ENCODE data around the gene CXCL1. TPM values are rescaled to one million over a fixed set of nuclear protein-coding genes. Genes with fewer than 3 reads are reported as not detected.

Gene CXCL1
- total RNA-seq, 1 donor from 2014 or later = 5.7 TPM

GRCh38 chr4:73828956-73829355 is 40.2 kb upstream of the CXCL1 start:
- DNase-seq (ENCODE audit: extremely low spot score, unreplicated experiment) = no peak
- no peak overlapping the region for H3K4me3 Mint-ChIP-seq
- TF ChIP-seq CTCF (conservative IDR thresholded peaks at IDR 0.05) = no peak
- peaks cover 4% of the 10 kb centered on the region for H3K27me3 Mint-ChIP-seq
- H3K4me1 Mint-ChIP-seq (ENCODE audit: unreplicated experiment) = no peaks in the 10 kb centered on the region
- peaks cover 4% of the 10 kb centered on the region for H3K9me3 Mint-ChIP-seq
- H3K36me3 Mint-ChIP-seq = no peaks in the 10 kb centered on the region
- H3K27ac Mint-ChIP-seq = no peak overlapping the region

GRCh38 chr4:73831569-73831968 is 37.6 kb upstream of the CXCL1 start:
- peaks cover 4% of the 10 kb centered on the region for H3K9me3 Mint-ChIP-seq
- no peak overlapping the region for H3K27ac Mint-ChIP-seq
- no peaks in the 10 kb centered on the region for H3K4me1 Mint-ChIP-seq (ENCODE audit: unreplicated experiment)
- no peak for DNase-seq (ENCODE audit: extremely low spot score, unreplicated experiment)
- peaks cover 9% of the 10 kb centered on the region for H3K27me3 Mint-ChIP-seq
- no peaks in the 10 kb centered on the region for H3K36me3 Mint-ChIP-seq
- H3K4me3 Mint-ChIP-seq = no peak overlapping the region
- TF ChIP-seq CTCF (conservative IDR thresholded peaks at IDR 0.05) = no peak

GRCh38 chr4:73832651-73833237 is 36.4 kb upstream of the CXCL1 start:
- H3K9me3 Mint-ChIP-seq = peaks cover 3% of the 10 kb centered on the region
- H3K27me3 Mint-ChIP-seq = peaks cover 21% of the 10 kb centered on the region
- H3K36me3 Mint-ChIP-seq = no peaks in the 10 kb centered on the region
- no peak overlapping the region for H3K4me3 Mint-ChIP-seq
- no peak for DNase-seq (ENCODE audit: extremely low spot score, unreplicated experiment)
- no peak for TF ChIP-seq CTCF (conservative IDR thresholded peaks at IDR 0.05)
- H3K27ac Mint-ChIP-seq = no peak overlapping the region
- H3K4me1 Mint-ChIP-seq (ENCODE audit: unreplicated experiment) = no peaks in the 10 kb centered on the region

- Mint-ChIP-seq H3K4me1 (ENCODE audit: unreplicated experiment) (no peaks in the 10 kb centered on the region), H3K36me3 (no peaks in the 10 kb centered on the region), H3K9me3 (peaks cover 5% of the 10 kb centered on the region), H3K27ac (no peak within 1 kb of the TSS), H3K4me3 (peak within 1 kb of the TSS; percentile 84), H3K27me3 (peaks cover 46% of the 10 kb centered on the region)
- peak; percentile 18 for TF ChIP-seq CTCF (conservative IDR thresholded peaks at IDR 0.05)
- DNase-seq (ENCODE audit: extremely low spot score, unreplicated experiment) = no peak
Measured at GRCh38 chr4:73836373-73837279, 32.6 kb upstream of the CXCL1 start, which contains the start of gene CXCL6. Gene CXCL6, plus strand, starts transcription at chr4:73836678. Its CDS starts 73 bp downstream, at chr4:73836751.

- no peak overlapping the region for H3K4me3 Mint-ChIP-seq
- TF ChIP-seq CTCF (conservative IDR thresholded peaks at IDR 0.05) = no peak
- peaks cover 46% of the 10 kb centered on the region for H3K27me3 Mint-ChIP-seq
- no peaks in the 10 kb centered on the region for H3K4me1 Mint-ChIP-seq (ENCODE audit: unreplicated experiment)
- DNase-seq (ENCODE audit: extremely low spot score, unreplicated experiment) = no peak
- H3K36me3 Mint-ChIP-seq = no peaks in the 10 kb centered on the region
- H3K9me3 Mint-ChIP-seq = peaks cover 5% of the 10 kb centered on the region
- H3K27ac Mint-ChIP-seq = no peak overlapping the region
Measured at GRCh38 chr4:73839071-73839470, 30.1 kb upstream of the CXCL1 start.

Data from type B pancreatic cell (in vitro differentiated cells).